Activated T-helper 2 cell treated with anti-CD3 and anti-CD28 coated beads, Interferon-gamma antibody, Interleukin-2, Interleukin-4, amounts not matched to agents 10 μg/mL and 5 μg/mL and 100 μg/mL, durations not matched to agents 14 hours and 24 hours and 36 hours (primary cell): ENCODE results near the gene UVSSA. TPM values are rescaled to one million over a fixed set of nuclear protein-coding genes. Genes with fewer than 3 reads are reported as not detected.

Experiments
- DNase-seq: peaks from one replicate; pipeline ENCODE4 v3.0.0; 2021; ENCODE audit warnings: low spot score
- H3K27ac Mint-ChIP-seq: one replicate; pipeline ENCODE4 v1.8.0; 2021; ENCODE audit warnings: mixed read lengths
- H3K27me3 Mint-ChIP-seq: one replicate; pipeline ENCODE4 v1.8.0; 2021; ENCODE audit warnings: low read depth, mixed read lengths
- H3K36me3 Mint-ChIP-seq: one replicate; pipeline ENCODE4 v1.8.0; 2021; ENCODE audit warnings: low read depth, mixed read lengths
- H3K4me1 Mint-ChIP-seq: one replicate; pipeline ENCODE4 v1.8.0; 2021; ENCODE audit warnings: low read depth, mixed read lengths
- H3K4me3 Mint-ChIP-seq: one replicate; pipeline ENCODE4 v1.8.0; 2021; ENCODE audit warnings: low read depth, mild to moderate bottlenecking, moderate library complexity, mixed read lengths
- H3K9me3 Mint-ChIP-seq: one replicate; pipeline ENCODE4 v1.8.0; 2021; ENCODE audit warnings: mixed read lengths
- intact Hi-C: fragments of 100-400 bp; cut with micrococcal nuclease; formaldehyde crosslinking; loops from one replicate; pipeline ENCODE4 v1.15.1; 2023
- total RNA-seq: library from RNA; stranded (reverse); gene quantifications from 2 replicates; pipeline ENCODE4 v1.2.3, GENCODE V29; 2022

The UVSSA gene
- total RNA-seq, 1 donor from 2014 or later, result 23.5 TPM

DNA sequence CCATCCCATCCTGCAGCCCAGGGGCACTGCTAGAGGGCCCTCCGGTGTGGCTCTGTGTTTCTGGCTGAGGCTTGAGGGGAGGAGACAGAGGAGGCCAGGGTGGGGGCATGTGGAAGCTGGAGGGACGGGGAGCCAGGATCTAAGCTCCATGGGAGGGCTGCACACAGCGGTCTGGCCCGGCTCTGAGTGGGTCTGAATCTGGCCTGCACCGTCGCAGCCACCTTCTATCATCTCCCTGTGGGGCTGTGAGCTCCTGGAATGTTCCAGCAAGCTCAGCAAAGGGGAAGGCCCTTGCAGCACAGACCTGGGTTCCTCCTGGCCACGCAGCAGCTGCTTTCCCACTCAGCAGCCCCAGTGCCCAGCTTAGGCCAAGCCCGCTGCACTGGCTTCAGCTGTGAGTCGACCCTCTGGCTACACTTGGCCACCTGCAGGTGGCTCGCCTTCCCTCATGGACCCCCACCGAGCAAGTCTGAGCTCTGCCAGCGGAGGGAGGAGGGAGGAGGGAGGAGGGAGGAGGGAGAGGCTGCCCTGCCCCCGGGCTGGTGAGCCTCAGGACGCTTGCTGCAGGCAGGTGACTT is 53.9 kb downstream of the UVSSA start:
- Mint-ChIP-seq H3K4me1 (no peaks in the 10 kb centered on the region), H3K27me3 (peaks cover 14% of the 10 kb centered on the region), H3K36me3 (peaks cover 5% of the 10 kb centered on the region), H3K27ac (no peak overlapping the region), H3K9me3 (peaks cover 14% of the 10 kb centered on the region), H3K4me3 (no peak overlapping the region)
- no peak for DNase-seq
- intact Hi-C loops, result no loop called here

DNA sequence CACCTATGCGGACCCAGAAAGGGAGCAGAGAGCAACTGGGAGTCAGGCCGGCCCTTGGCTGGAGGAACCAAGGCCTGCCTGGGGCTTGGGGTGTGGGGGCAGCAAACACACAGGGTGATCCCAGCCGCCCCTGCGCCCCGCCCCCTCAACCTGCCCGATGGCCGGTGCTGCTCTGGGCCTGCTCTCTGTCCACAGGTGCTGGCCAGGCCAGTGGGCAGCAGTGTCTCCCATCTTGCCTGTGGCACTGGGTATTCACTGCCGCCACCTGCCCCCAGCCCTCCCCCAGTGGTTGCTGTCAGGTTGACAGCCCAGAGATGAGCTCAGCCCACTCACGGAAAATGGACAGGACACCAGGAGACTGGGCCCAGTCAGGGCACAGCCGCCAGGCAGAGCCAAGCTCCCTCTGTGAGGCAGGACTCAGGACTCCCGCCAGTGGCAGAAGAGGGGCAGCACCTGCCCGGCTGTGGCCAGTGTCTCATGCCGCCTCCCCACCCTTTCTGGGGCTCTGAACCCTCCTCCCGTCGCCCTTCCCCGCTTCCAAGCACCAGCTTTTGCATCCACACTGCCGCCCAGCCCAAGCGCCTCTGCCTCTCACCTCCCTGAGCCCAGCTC is 54.5 kb downstream of the UVSSA start:
- intact Hi-C loops, result no loop called here
- no peak for DNase-seq
- Mint-ChIP-seq H3K27me3 (peaks cover 14% of the 10 kb centered on the region), H3K9me3 (peaks cover 14% of the 10 kb centered on the region), H3K4me3 (no peak overlapping the region), H3K27ac (no peak overlapping the region), H3K4me1 (no peaks in the 10 kb centered on the region), H3K36me3 (peaks cover 5% of the 10 kb centered on the region)

DNA sequence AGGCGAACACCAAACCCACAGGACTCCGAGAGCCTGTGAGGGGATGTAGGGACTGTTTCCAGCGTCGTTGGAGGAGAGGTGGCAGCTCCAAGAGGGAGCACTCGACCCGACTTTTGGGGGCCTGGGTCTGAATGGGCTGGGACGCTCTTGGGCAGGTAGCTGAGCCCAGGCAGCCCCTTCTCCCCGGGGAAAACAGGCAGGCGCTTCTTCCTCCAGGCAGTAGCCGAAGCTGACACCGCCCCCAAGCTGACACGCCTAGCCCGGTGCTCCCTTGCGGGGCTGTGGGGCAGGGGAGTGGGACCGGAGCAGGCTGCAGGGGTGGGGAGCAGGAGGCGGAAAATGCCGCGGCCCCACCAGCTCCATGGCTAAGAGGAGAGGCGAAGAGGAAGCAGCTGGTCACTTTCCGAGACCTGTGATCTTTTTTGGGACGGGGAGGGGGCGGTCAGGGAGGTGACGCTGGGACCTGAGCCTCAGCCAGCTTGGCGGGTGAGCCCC is 55.1 kb downstream of the UVSSA start:
- intact Hi-C loops, result no loop called here
- peaks cover 14% of the 10 kb centered on the region for H3K27me3 Mint-ChIP-seq
- peaks cover 2% of the 10 kb centered on the region for H3K36me3 Mint-ChIP-seq
- H3K27ac Mint-ChIP-seq, result no peak overlapping the region
- DNase-seq, result no peak
- H3K4me3 Mint-ChIP-seq, result no peak overlapping the region
- H3K4me1 Mint-ChIP-seq, result no peaks in the 10 kb centered on the region
- H3K9me3 Mint-ChIP-seq, result peaks cover 11% of the 10 kb centered on the region

DNA sequence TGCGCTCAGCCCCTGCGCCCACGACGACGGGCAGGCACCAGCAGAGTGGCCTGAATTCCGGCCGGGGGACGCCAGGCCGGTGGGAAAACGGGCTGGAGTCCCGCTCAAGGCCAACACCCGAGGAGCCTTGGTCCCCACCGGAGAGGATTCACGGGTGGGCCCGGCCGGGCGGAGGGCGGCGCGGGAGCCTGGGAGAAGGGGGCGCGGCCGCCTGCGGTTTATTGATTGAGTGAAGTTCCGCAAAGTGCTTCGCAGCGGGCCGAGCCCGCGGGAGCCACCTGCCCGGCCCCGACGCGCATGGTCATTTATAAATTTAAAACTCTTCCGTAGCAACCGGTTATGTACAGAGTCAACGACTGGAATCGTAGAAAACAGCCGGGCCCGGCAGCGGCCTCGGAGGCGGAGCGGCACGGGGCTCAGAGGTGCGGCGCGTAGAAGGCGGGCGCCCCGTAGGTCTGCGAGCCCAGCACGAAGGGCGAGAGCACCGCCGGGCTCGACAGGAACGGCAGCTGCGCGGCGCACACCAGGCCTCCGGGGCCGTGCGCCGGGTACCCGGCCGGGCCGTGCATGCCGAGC is 55.6 kb downstream of the UVSSA start:
- Mint-ChIP-seq H3K27ac (no peak overlapping the region), H3K36me3 (peaks cover 2% of the 10 kb centered on the region), H3K4me3 (no peak overlapping the region), H3K4me1 (no peaks in the 10 kb centered on the region), H3K9me3 (peaks cover 11% of the 10 kb centered on the region), H3K27me3 (peaks cover 18% of the 10 kb centered on the region)
- intact Hi-C loops, result no loop called here
- DNase-seq, result no peak

DNA sequence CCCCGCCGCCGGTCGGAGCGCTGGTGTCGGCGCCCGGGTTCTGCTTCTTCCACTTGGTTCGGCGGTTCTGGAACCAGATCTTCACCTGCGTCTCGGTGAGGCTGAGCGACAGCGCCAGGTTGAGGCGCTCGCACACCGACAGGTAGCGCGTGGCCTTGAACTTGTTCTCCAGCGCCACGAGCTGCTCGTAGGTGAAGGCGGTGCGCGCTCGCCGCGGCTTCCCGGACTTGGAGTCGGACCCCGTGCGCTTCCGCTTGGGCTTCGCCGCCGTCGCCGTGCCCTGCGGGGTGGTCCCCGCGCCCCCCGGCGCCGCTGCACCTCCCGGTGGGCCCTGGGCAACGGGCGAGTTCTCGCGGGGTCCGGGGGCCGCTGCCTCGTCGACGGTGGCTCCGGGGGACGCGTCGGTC is 56.2 kb downstream of the UVSSA start:
- intact Hi-C loops, result no loop called here
- H3K27me3 Mint-ChIP-seq, result peaks cover 20% of the 10 kb centered on the region
- H3K4me3 Mint-ChIP-seq, result no peak overlapping the region
- H3K4me1 Mint-ChIP-seq, result no peaks in the 10 kb centered on the region
- peaks cover 3% of the 10 kb centered on the region for H3K36me3 Mint-ChIP-seq
- no peak overlapping the region for H3K27ac Mint-ChIP-seq
- peaks cover 11% of the 10 kb centered on the region for H3K9me3 Mint-ChIP-seq
- DNase-seq, result no peak

DNA sequence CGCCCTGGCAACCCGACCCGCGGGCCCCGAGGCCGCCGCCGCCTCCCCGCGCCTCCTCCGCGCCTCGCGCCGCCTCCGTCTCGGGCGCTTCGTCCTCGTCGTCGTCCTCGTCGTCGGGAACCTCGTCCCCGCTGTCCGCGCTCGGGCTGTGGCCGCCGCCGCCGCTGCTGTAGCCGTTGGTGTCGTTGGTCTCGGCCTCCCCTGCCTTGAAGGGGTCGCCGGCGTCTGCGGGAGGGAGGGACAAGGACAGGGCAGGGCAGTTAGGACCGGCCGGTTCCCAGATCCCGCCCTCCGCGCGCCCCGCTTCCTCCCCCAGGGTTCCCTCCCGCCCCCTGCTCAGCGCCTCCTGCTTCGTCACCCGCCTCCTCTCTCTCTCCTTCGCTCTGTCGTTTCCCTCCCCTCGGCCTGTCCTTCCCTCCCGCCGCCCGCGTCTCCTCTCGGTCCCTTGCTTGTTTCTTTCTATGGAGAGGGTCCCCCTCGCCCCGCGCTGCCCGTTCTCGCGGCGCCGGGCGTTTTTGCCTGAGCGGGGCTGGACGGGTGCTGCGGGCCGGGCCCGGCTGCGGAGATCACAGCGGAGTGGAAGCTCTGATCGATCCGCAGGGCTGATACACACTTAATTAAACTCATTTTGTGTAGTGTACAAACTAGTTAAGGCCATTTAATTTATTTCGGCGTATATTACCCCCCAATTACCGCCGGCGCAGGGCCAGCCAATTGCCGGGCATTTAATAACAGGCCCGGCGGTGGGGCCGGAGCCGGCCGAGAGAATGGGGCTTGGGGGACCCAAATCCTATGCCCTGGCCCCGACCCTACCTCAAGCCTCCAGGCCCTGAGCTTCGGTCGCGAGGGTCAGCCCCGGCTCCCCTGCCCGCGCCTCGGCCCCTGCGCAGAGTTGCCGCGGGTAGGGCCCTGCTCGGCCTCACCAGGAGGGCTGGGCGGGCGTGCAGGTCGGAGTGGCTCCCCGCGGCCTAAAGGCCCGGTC is 56.9 kb downstream of the UVSSA start:
- Mint-ChIP-seq H3K27ac (no peak overlapping the region), H3K4me3 (no peak overlapping the region), H3K4me1 (no peaks in the 10 kb centered on the region), H3K9me3 (peaks cover 6% of the 10 kb centered on the region), H3K36me3 (peaks cover 8% of the 10 kb centered on the region), H3K27me3 (peaks cover 27% of the 10 kb centered on the region)
- no peak for DNase-seq
- intact Hi-C loops, result no loop called here

DNA sequence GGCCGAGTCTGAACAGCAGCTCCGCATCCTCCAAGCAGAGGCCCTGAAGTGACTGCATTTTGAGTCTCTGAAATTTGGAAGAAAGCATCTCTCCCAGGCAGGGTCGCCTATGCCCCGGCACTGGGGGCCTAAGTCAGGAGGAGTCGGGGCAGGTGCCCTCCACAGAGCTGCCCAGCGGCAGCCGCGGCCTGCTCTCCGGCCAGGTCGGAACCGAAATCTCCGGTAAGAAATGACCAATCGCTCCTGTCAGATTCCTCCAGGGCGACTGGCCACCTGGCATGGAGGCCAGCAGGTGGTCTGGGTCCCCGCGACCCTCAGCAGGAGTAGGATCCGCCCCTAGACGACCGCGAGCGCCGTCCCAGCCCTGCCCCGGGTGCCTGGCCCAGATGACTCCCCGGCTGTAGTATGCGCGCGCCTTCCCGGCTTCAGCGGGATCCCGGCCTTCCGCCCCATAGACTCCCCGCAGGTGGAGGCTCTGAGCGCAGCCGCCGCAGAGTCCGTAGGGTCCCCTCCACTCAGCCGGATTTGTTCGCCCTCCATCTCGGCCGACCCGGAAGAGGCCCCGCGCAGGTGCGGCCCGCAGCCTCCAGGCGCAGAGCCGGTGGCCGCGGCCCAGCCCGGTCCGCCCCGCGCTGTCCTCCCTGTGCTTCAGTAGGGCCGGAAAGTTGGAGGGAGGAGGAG is 57.7 kb downstream of the UVSSA start:
- Mint-ChIP-seq H3K27ac (no peak overlapping the region), H3K36me3 (peaks cover 6% of the 10 kb centered on the region), H3K9me3 (peaks cover 3% of the 10 kb centered on the region), H3K4me3 (no peak overlapping the region), H3K27me3 (peaks cover 29% of the 10 kb centered on the region), H3K4me1 (no peaks in the 10 kb centered on the region)
- intact Hi-C loops, result no loop called here
- no peak for DNase-seq

DNA sequence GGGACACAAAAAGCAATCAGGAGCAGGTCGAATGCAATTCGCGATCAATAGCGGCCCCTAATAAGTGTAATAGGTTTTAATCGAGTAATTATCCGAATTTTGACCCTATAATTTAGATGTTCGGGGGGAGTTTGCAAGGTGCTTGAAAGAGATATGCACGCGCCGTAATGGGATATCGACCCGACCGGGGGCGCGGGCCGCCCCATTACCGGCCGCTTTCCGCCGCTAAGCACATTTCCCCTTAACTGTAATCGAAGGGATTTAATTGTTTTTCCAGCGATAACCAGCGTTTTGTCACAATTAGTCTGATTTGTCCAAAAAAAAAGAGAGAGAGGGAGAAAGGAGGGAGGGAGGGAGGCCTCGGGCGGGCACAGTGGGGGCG is 58.2 kb downstream of the UVSSA start:
- Mint-ChIP-seq H3K27me3 (peaks cover 29% of the 10 kb centered on the region), H3K4me3 (no peak overlapping the region), H3K36me3 (peaks cover 6% of the 10 kb centered on the region), H3K9me3 (peaks cover 3% of the 10 kb centered on the region), H3K4me1 (no peaks in the 10 kb centered on the region), H3K27ac (peak overlapping the region; percentile 62)
- no peak for DNase-seq
- intact Hi-C loops, result no loop called here

DNA sequence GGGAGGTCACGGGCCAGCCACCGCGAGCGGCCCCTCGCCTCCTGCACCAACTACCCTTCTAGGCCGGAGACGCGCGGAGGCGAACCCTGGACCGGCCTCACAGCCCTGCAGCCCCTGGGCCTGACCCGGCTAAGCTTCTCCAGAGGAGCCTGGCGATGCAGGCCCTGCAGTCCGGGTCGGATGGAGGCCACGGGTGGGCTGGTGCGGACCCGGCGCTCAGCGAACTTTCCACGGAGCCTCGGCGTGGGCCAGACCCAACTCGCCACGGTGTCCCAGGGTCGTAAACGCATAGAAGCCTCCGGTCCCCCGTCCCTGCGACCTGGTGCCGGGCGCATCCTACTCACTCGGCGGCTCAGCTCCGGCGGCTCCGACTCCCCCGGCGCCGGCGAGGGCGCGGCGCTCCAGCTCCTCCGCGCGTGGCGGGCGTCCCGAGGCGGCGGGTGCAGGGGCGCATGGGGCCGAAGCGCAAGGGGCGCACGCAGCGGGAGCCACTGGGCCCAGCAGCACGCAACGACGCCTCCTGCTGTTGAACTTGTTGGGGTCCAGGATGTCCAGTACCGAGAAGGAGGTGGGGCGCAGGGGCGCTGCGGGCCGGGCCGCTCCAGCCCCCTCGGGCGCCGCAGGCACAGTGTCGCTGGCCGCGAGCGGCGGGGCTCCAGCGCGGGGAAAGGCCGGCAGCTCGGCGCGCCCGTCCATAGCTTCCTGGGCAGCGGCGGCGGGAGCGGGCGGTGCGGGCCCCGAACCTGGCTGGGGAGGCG is 58.8 kb downstream of the UVSSA start:
- DNase-seq, result no peak
- H3K27ac Mint-ChIP-seq, result no peak overlapping the region
- peaks cover 6% of the 10 kb centered on the region for H3K36me3 Mint-ChIP-seq
- intact Hi-C loops, result no loop called here
- H3K4me3 Mint-ChIP-seq, result no peak overlapping the region
- H3K4me1 Mint-ChIP-seq, result no peaks in the 10 kb centered on the region
- H3K9me3 Mint-ChIP-seq, result peaks cover 3% of the 10 kb centered on the region
- peaks cover 26% of the 10 kb centered on the region for H3K27me3 Mint-ChIP-seq

DNA sequence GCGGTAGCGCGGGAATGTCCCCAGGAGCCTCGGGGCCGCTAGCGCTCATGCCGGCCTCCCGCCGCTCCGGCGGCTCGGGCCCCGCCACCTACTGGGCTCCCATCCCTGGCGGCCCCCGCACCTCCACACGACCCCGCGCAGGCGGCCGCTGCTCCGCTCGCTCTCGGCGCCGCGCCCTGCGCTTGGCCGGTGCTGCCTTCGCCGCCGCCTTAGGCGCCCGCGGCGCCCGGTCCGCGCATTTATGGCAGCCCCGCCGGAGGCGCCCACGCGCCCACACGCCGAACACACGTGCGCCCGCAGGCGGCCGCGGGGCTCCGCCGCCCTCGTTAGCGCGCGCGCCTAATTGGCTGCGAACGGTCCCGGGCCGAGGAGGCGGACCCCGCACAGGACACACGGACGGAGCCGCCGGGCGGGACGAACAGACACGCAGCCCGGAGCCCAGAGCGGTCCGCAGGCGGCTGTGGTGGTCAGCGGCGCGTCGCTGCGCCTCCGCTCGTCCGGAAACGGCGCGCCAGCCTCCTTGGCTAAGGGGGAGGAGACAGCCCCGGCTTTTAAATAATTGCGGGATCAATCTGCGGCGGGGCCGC is 59.5 kb downstream of the UVSSA start, which contains the start of gene NKX1-1:
Gene NKX1-1, minus strand, starts transcription at position 49 of the 587 bp plus-strand sequence. Its CDS starts 0 bp downstream, at position 49.
- no peak for DNase-seq
- Mint-ChIP-seq H3K36me3 (peaks cover 6% of the 10 kb centered on the region), H3K27me3 (peaks cover 27% of the 10 kb centered on the region), H3K27ac (peak within 1 kb of the TSS; percentile 62), H3K4me3 (no peak within 1 kb of the TSS), H3K9me3 (peaks cover 3% of the 10 kb centered on the region), H3K4me1 (no peaks in the 10 kb centered on the region)
- intact Hi-C loops, result no loop called here

DNA sequence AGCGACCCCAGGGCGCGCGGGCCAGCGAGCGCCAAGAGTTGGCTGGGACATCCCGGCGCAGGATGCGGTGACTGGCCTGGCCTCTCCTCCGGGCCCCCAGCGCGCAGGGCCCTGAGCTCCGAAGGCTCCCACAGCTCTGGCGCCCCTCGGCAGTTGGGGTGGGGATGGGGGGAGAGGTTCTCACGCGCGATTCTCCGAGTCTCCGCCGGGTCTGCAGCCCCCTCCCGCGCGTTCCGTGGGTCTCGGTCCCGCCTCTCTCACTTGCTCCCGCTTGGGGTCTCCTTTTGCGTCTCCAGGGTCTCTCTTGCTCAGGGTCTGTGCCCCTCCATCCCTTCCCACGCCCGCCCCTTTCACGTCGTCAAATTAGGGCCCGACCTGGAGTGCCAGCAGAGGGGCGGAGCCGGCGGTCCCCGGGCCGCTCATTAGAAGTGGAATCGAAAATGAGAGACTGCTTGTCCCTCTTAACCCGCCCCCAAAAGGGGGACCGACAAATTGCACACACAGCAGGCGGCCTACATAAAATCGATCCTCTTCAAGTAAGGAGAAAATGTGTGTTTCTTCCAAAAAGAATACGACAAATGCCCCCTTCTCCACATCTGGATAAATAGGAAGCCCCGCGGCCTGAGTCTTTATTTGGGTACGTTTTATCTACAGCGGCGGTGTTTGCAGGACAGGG is 60.1 kb downstream of the UVSSA start:
- H3K4me1 Mint-ChIP-seq, result no peaks in the 10 kb centered on the region
- no peak overlapping the region for H3K4me3 Mint-ChIP-seq
- no peak overlapping the region for H3K27ac Mint-ChIP-seq
- DNase-seq, result no peak
- intact Hi-C loops, result no loop called here
- peaks cover 6% of the 10 kb centered on the region for H3K36me3 Mint-ChIP-seq
- H3K27me3 Mint-ChIP-seq, result peaks cover 22% of the 10 kb centered on the region
- H3K9me3 Mint-ChIP-seq, result peaks cover 3% of the 10 kb centered on the region
